Calu3 (cell line): ENCODE measurements around the gene SIGLEC1. TPM values are rescaled to one million over a fixed set of nuclear protein-coding genes. Genes with fewer than 3 reads are reported as not detected.

ENCODE experiments used
- BruUV-seq: library from RNA; stranded (reverse); fragments of 400-500 nt; replicated peaks from 2 replicates; lab custom pipeline; 2021; lab: Mats Ljungman, UMichigan
- CTCF ChIA-PET: fragments of 300-600 bp; sonication (Branson Sonifier 250); formaldehyde crosslinking; loops from one replicate; lab custom pipeline; 2022; ENCODE audit warnings: antibody characterized with exemption; lab: Charles Lee
- DNase-seq: peaks from one replicate; pipeline ENCODE4 v3.0.0; 2022
- H3K27ac Mint-ChIP-seq: one replicate; pipeline ENCODE4 v1.8.0; 2022; ENCODE audit warnings: mixed read lengths; ENCODE audit not compliant: unreplicated experiment
- H3K27me3 Mint-ChIP-seq: one replicate; pipeline ENCODE4 v1.8.0; 2022; ENCODE audit warnings: mixed read lengths; ENCODE audit not compliant: unreplicated experiment
- H3K36me3 Mint-ChIP-seq: one replicate; pipeline ENCODE4 v1.8.0; 2022; ENCODE audit warnings: mild to moderate bottlenecking, moderate library complexity, mixed read lengths; ENCODE audit not compliant: insufficient read depth, unreplicated experiment
- H3K4me1 Mint-ChIP-seq: one replicate; pipeline ENCODE4 v1.8.0; 2022; ENCODE audit warnings: mild to moderate bottlenecking, low read depth, mixed read lengths; ENCODE audit not compliant: unreplicated experiment
- H3K4me3 Mint-ChIP-seq: one replicate; pipeline ENCODE4 v1.8.0; 2022; ENCODE audit warnings: mild to moderate bottlenecking, low read depth, moderate library complexity, mixed read lengths; ENCODE audit not compliant: unreplicated experiment
- H3K9me3 Mint-ChIP-seq: one replicate; pipeline ENCODE4 v1.8.0; 2022; ENCODE audit warnings: low read depth, mixed read lengths; ENCODE audit not compliant: unreplicated experiment
- intact Hi-C: fragments of 100-400 bp; cut with micrococcal nuclease; formaldehyde crosslinking; loops from one replicate; pipeline ENCODE4 v1.10.0; 2022; ENCODE audit not compliant: unreplicated experiment
- total RNA-seq: library from RNA; stranded (reverse); gene quantifications from 2 replicates; pipeline ENCODE4 v1.2.3, GENCODE V29; 2022
- TF ChIP-seq, protein P1 (sequence below): fragments of 200-600 bp; IDR thresholded peaks from one replicate; pipeline ENCODE4 v1.8.0; 2022; ENCODE audit warnings: antibody characterized with exemption; ENCODE audit not compliant: unreplicated experiment

The SIGLEC1 gene
- total RNA-seq, 1 experiment from 2014 or later = not detected

GRCh38 chr20:3720068-3720467 lies 7.7 kb upstream of the SIGLEC1 start:
- TF ChIP-seq, protein P1, sequence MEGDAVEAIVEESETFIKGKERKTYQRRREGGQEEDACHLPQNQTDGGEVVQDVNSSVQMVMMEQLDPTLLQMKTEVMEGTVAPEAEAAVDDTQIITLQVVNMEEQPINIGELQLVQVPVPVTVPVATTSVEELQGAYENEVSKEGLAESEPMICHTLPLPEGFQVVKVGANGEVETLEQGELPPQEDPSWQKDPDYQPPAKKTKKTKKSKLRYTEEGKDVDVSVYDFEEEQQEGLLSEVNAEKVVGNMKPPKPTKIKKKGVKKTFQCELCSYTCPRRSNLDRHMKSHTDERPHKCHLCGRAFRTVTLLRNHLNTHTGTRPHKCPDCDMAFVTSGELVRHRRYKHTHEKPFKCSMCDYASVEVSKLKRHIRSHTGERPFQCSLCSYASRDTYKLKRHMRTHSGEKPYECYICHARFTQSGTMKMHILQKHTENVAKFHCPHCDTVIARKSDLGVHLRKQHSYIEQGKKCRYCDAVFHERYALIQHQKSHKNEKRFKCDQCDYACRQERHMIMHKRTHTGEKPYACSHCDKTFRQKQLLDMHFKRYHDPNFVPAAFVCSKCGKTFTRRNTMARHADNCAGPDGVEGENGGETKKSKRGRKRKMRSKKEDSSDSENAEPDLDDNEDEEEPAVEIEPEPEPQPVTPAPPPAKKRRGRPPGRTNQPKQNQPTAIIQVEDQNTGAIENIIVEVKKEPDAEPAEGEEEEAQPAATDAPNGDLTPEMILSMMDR = no peak
- DNase-seq = no peak
- H3K36me3 Mint-ChIP-seq = no peaks in the 10 kb centered on the region
- H3K27ac Mint-ChIP-seq = no peak overlapping the region
- H3K9me3 Mint-ChIP-seq = no peaks in the 10 kb centered on the region
- H3K4me1 Mint-ChIP-seq = no peaks in the 10 kb centered on the region
- no TSS peak for BruUV-seq
- H3K4me3 Mint-ChIP-seq = no peak overlapping the region
- intact Hi-C loops = no loop called here
- H3K27me3 Mint-ChIP-seq = peaks cover 26% of the 10 kb centered on the region
- CTCF ChIA-PET = interaction anchor here (1.5 kb wide), 1 partner anchor 9 kb away, joined by 3 read pairs; no protein-coding TSS in a partner anchor

DNA sequence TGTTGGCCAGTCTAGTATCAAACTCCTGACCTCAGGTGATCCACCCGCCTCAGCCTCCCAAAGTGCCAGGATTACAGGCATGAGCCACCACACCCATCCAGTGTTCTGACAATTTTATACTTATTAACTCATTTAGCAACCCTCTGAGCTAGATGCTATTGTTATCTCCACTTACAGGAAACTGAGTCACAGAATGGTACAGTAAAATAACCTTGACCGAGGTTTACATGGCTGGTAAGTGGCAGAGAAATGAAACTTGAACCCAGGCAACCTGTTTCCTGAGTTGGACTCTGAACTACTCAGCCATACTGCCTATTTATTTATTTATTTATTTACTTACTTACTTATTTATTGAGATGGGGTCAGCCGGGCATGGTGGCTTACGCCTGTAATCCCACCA lies 6.6 kb upstream of the SIGLEC1 start:
- no peak for DNase-seq
- no TSS peak for BruUV-seq
- CTCF ChIA-PET = interaction anchor here (1.5 kb wide), 1 partner anchor 8 kb away, joined by 3 read pairs; no protein-coding TSS in a partner anchor
- TF ChIP-seq, protein P1 = no peak
- Mint-ChIP-seq H3K4me1 (no peaks in the 10 kb centered on the region), H3K36me3 (no peaks in the 10 kb centered on the region), H3K27me3 (peaks cover 17% of the 10 kb centered on the region), H3K27ac (no peak overlapping the region), H3K9me3 (no peaks in the 10 kb centered on the region), H3K4me3 (no peak overlapping the region)
- intact Hi-C loops = no loop called here

GRCh38 chr20:3716195-3716834 lies 3.9 kb upstream of the SIGLEC1 start:
- no peak overlapping the region for H3K27ac Mint-ChIP-seq
- no peaks in the 10 kb centered on the region for H3K36me3 Mint-ChIP-seq
- TF ChIP-seq, protein P1 = peak; percentile 47
- CTCF ChIA-PET = interaction anchor here (0.6 to 1.0 kb wide), 5 partner anchors 21 to 167 kb away, joined by 3 to 5 read pairs (median 4); no protein-coding TSS in a partner anchor
- H3K4me3 Mint-ChIP-seq = no peak overlapping the region
- H3K27me3 Mint-ChIP-seq = peaks cover 24% of the 10 kb centered on the region
- DNase-seq = peak; percentile 45
- H3K9me3 Mint-ChIP-seq = no peaks in the 10 kb centered on the region
- BruUV-seq = no TSS peak
- intact Hi-C loops = no loop called here
- no peaks in the 10 kb centered on the region for H3K4me1 Mint-ChIP-seq

- H3K36me3 Mint-ChIP-seq = no peaks in the 10 kb centered on the region
- no TSS peak for BruUV-seq
- intact Hi-C loops = no loop called here
- H3K27ac Mint-ChIP-seq = no peak overlapping the region
- CTCF ChIA-PET = no interaction called here
- no peaks in the 10 kb centered on the region for H3K4me1 Mint-ChIP-seq
- H3K9me3 Mint-ChIP-seq = no peaks in the 10 kb centered on the region
- DNase-seq = no peak
- H3K27me3 Mint-ChIP-seq = peaks cover 15% of the 10 kb centered on the region
- H3K4me3 Mint-ChIP-seq = no peak overlapping the region
- TF ChIP-seq, protein P1 = no peak
Measured at GRCh38 chr20:3714092-3714491, 1.7 kb upstream of the SIGLEC1 start.
